GM12891 (cell line): ENCODE results near the gene SFXN3.

Experiments used
- DNase-seq: peaks from one replicate; pipeline ENCODE4 v3.0.0; 2011; ENCODE audit warnings: low spot score; ENCODE audit not compliant: insufficient read length
- FAIRE-seq: peaks from 2 replicates; lab custom pipeline; 2011; peaks lifted over from hg19 to GRCh38; lab: Jason Lieb, UNC
- PAX5 ChIP-seq: IDR thresholded peaks from 2 replicates; pipeline ENCODE4 v1.6.1; 2011; ENCODE audit warnings: low read length, moderate library complexity, mild to moderate bottlenecking; ENCODE audit not compliant: insufficient read depth, severe bottlenecking
- POLR2A ChIP-seq: IDR thresholded peaks from 2 replicates; pipeline ENCODE4 v1.6.1; 2011; ENCODE audit warnings: low read depth, low read length, control low read depth
- POLR2AphosphoS5 ChIP-seq: IDR thresholded peaks from 2 replicates; pipeline ENCODE4 v1.6.1; 2011; ENCODE audit warnings: low read depth, low read length, control low read depth
- POU2F2 ChIP-seq: IDR thresholded peaks from 2 replicates; pipeline ENCODE4 v1.6.1; 2011; ENCODE audit warnings: low read depth, mild to moderate bottlenecking, control low read depth, low read length, moderate library complexity
- SPI1 ChIP-seq: IDR thresholded peaks from 2 replicates; pipeline ENCODE4 v1.6.1; 2011; ENCODE audit warnings: low read depth, low read length, control low read depth
- TAF1 ChIP-seq: IDR thresholded peaks from 2 replicates; pipeline ENCODE4 v1.6.1; 2011; ENCODE audit warnings: low read depth, low read length, control low read depth

SFXN3 gene

DNA sequence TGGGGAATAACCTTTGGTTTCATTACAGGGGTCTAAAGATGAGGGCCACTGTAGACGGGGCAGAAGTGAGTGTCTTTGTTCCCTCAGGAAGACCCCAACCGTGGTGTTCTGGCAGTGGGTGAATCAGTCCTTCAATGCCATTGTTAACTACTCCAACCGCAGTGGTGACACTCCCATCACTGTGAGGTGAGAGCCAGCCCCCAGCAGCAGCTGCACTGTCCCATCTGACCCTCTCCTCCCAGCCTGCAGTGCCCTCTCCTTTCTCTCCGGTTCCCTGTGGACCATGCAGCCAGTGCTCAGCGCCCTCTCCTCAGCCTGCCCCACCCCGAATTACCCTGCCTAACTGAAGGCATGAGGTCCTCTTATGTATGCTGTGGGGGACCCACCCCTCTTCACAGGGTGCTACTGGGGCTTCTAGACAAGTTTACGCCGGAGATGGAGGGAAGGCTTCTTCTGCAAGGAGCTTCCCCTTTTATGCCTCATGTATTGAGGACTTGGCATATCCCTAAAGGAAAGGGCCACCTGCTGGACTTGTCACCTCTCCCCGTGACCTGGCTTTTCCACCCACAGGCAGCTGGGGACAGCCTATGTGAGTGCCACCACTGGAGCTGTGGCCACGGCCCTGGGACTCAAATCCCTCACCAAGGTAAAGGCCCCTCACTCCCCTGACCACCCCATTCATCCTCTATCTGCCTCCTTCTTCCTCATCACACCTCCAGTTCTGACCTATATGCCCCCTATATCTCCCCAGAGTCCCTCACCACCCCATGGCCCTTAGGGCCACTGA lies 5.1 kb downstream of the SFXN3 start:
- TF ChIP-seq SPI1, result no peak
- no peak for TF ChIP-seq POLR2A
- TF ChIP-seq TAF1, result no peak
- TF ChIP-seq PAX5, result no peak
- FAIRE-seq (no peak), DNase-seq (no peak)

DNA sequence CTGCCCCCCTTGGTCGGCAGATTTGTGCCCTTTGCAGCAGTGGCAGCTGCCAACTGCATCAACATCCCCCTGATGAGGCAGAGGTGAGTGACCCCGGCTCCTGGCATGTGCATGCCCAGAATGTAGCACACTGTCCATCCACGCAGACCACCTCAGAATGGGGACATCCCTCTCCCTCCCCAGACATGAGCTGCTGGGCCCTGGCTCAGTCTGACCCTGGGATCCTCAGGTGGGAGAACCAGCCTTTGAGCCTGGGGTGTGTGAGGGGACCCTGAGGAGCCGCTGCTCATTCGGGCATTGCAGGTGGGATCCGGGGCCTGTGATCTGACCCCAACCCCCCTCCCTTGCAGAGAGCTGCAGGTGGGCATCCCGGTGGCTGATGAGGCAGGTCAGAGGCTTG lies 5.7 kb downstream of the SFXN3 start:
- FAIRE-seq (no peak), DNase-seq (no peak)
- no peak for TF ChIP-seq POLR2A
- TF ChIP-seq PAX5, result no peak
- TF ChIP-seq POLR2AphosphoS5, result no peak
- TF ChIP-seq POU2F2, result no peak
- no peak for TF ChIP-seq TAF1
- no peak for TF ChIP-seq SPI1

DNA sequence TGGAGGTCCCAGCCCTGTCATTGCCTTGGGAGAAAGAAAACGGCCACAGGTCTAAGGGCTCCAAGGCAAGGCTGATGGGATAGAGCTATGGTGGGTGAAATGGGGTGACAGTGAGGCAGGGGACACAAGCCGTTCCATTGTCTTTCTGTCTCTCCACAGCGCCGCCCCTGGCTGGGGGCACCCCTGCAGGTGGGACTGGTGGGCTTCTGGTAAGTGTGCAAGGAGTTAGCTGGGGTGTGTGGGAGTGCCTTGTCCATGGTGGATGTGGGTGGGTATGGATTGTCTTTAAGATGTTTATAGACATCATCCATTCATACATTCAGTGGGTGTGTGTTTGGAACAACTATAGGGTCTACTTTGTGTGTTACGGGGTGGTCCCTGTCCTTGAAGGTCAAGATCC lies 7.5 kb downstream of the SFXN3 start:
- FAIRE-seq (no peak), DNase-seq (no peak)
- TF ChIP-seq PAX5, result no peak
- no peak for TF ChIP-seq POU2F2
- TF ChIP-seq POLR2A, result no peak
- TF ChIP-seq SPI1, result no peak

DNA sequence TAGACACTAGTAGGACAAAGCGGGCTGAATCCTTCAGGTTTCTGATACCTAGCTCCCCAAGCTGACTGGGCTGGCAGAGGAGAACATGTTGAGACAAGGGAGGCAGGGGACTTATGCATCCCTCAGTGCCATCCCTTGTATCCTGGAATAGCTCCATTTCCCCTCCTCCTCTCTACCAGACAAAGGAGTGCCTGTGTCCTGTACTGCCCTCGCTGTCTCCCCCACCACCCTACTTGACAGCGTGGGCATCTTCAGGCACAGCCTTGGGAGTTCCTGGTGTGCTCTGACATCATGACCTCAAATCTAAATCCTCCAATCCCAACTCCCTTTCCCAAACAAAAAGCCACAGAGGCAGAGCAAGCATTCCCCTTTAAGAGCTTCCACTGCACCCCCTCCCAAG lies 9.0 kb downstream of the SFXN3 start:
- TF ChIP-seq PAX5 (no peak), POLR2A (no peak), TAF1 (no peak), POLR2AphosphoS5 (no peak), POU2F2 (no peak), SPI1 (no peak)
- no peak for FAIRE-seq

DNA sequence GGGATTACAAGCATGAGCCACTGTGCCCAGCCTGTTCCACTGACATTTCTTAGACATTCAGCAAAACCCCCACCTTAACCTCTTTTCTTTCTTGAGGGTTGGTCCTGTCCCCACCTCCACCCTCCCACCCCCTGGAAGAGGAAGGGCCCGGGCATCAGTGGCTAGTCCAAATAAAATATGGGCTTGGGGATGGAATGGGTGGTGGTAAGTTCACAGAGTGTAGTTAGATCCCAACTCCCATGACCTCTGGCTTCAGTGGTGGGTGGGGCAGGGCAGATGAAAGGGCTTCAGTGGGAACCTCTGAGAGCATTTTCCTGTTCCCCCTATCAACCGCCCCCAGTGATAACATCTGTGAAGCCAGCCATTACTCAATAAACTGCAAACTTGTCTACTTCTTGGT lies 9.8 kb downstream of the SFXN3 start:
- no peak for DNase-seq
- FAIRE-seq, result no peak
- TF ChIP-seq PAX5 (no peak), POU2F2 (no peak), POLR2A (no peak), POLR2AphosphoS5 (no peak), SPI1 (no peak), TAF1 (no peak)

More for the DNA sequence above, 9.0 kb downstream of the SFXN3 start:
- no peak for DNase-seq

DNA sequence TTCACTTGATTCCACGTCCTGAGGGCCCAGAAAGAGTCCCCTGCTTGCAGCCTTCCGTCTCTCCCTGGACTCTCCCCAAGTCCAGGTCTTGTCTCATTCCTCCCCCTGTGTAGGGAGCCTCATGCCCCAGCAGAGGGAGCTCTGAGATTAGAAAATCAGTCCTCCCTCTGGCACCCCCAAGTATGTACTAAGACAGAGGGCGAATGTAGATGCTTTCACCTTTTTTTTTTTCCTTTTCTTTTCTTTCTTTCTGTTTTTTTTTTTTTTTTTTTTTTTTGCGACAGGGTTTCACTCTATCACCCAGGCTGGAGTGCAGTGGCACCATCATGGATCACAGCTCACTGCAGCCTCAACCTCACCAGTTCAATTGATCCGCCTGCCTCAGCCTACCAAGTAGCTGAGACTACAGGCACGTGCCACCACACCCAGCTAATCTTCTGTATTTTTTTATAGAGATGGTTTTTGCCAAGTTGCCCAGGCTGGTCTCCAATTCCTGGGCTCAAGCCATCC lies 10.3 kb downstream of the SFXN3 start:
- FAIRE-seq (peak; percentile 69), DNase-seq (no peak)
- no peak for TF ChIP-seq TAF1
- no peak for TF ChIP-seq POU2F2
- TF ChIP-seq POLR2AphosphoS5, result no peak
- no peak for TF ChIP-seq PAX5
- TF ChIP-seq POLR2A, result no peak
- TF ChIP-seq SPI1, result no peak

DNA sequence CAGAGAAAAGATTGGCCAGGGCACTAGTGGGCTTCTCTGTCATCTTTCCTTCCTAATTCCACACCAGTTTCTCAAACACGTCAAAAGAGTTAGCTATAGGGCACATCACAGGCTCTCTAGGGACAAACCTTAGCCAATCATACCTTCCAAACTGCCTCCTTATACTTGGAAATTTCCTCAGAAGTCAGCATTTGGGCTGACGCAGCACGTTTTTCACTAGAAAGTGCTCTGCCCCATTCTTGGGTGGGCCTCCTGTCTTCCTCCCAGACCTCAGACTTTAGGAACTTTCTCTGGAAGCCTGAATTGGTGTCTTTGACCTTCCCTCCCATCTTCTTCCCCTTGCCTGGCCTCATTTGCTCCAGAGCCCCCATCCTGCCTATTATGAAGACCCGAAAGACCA lies 11.1 kb downstream of the SFXN3 start:
- FAIRE-seq (no peak), DNase-seq (no peak)
- no peak for TF ChIP-seq SPI1
- no peak for TF ChIP-seq POLR2A
- no peak for TF ChIP-seq POU2F2
- TF ChIP-seq PAX5, result no peak
- no peak for TF ChIP-seq TAF1

DNA sequence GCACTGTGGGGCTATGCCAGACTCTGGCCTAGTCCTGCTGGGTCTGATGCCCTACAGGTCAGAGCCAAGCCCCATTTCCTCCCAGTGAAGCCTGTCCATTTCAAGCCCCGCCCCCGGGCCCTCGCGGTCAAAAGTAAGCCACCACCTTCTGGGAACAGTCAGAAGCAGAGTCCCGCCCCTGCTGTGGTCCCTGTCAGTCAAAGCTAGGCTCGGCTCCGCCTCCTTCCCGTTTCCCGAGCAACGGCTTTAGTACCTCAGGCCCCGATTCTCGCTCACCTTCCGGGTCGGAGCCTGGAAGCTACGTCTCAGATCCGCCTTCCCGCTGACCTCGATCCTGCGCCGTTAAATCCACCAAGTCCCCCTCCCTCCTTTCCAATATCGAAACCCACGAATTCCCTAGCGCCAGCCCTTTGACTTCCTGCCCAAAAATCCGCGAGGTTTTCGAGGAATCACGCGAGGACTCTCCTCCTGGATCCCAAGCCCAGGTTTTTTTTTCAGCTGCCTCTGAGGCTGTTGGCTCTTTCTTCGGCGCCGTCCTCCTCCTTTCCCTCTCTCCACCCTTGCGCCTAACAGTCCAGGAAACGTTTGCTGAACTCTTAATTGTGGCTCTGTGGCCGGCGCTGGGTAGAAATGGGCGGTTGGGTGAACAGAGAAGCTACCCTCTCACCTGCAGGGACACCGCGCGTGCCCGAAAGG lies 11.8 kb downstream of the SFXN3 start:
- TF ChIP-seq POLR2AphosphoS5 (0 out of 2 replicates have a peak, but pooled peaks have one; percentile 46), POU2F2 (no peak), TAF1 (peak; percentile 45), SPI1 (no peak), PAX5 (no peak), POLR2A (peak; percentile 66; the same call in 1 of the 2 replicates)
- FAIRE-seq (peak; percentile 88), DNase-seq (peak; percentile 84)

DNA sequence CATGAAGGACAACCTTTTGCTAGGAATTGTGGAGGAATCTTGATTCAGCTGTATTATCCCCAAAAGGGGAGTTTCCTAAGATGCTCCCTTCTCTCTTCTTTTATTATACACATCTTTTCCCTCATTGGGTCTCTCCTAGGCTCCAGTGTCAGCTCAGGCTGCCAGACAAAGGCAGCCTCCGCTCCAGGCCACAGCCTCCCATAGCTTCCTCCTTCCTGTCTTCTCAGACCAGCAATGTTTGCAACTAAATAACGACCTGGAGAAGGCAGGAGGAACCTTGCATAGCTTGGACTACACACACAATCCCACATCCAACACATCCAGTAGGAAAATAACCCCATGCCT lies 12.3 kb downstream of the SFXN3 start:
- TF ChIP-seq POLR2AphosphoS5 (no peak), POLR2A (no peak), PAX5 (no peak), SPI1 (no peak), POU2F2 (no peak), TAF1 (no peak)
- FAIRE-seq, result no peak
- no peak for DNase-seq

DNA sequence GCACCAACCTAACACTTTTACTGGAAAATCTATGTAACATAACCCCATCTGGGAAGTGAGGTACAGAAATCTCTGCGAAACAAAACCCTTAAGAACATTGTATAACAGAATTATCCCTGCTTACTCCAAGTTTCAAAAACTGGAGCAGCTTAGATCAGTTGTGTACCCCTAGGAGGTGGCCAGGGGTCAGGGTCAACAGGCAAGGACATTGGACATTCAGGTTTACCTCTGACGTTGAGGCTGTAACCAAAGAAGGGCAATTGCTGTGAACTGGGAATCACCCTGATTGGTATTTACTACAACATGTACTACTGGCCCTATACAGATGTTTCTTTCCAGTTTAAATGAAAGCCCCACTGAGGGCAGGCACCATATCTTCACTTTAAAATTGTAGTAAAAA lies 13.1 kb downstream of the SFXN3 start:
- DNase-seq (no peak), FAIRE-seq (no peak)
- TF ChIP-seq PAX5, result no peak
- TF ChIP-seq POLR2A, result no peak
- no peak for TF ChIP-seq SPI1
- no peak for TF ChIP-seq POLR2AphosphoS5
- no peak for TF ChIP-seq TAF1
- no peak for TF ChIP-seq POU2F2

DNA sequence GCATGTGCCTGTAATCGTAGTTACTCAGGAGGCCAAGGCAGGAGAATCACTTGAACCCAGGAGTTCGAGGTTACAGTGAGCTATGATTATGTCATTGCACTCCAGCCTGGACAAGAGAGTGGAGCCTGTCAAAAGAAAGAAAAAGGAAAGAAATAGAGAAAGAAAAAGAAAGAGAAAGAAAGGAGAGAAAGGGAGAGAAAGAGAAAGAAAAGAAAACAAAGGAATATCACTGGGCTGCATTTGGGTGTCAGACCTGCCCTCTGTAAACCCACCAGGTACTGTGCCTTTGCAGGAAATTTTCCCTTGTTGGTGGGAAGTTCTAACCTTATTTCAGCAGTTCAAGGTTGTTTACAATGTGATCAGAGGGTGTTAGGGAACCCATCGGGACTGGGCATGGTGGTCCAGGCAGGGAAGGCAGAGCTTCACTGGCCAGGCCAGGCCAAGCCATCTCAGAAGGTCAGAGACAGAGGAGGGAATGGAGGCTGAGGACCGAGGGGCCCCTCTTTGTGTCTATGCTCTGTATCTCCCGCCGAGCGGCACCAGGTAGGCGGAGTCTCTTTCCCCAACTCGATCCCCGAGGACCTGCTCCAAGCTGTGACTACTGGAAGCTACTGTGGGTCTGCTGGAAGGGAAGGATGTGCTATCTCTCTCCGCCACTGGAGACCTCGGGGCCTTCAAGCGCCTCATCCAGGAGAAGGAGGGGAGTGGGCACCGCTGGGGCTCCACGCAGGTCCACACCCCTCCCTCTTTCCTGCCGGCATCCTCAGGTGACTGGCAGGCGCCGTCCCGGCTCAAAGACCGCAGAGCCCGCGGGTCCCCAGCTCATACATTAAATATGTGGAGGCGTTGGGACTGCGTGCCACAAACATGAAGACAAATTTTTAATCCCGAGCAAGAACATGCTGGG lies 15.6 kb downstream of the SFXN3 start:
- no peak for TF ChIP-seq POU2F2
- TF ChIP-seq TAF1, result no peak
- TF ChIP-seq SPI1, result no peak
- no peak for TF ChIP-seq PAX5
- TF ChIP-seq POLR2A, result no peak
- TF ChIP-seq POLR2AphosphoS5, result no peak
- DNase-seq (no peak), FAIRE-seq (no peak)
